Sigmoid colon (tissue), 3 donors: ENCODE measurements around the gene PRUNE2.

ENCODE experiments used
- POLR2A ChIP-seq, 2 donors: fragments of 450-650 bp; IDR thresholded peaks; one replicate each; pipeline ENCODE4 v1.6.1; 2016; ENCODE audit warnings: antibody characterized with exemption in 2 of 2, mild to moderate bottlenecking in 2 of 2, moderate library complexity in 2 of 2
- TF ChIP-seq, protein P1 (sequence below), 4 experiments: fragments of 450-650 bp in 3 of 4; fragments of 200-600 bp in 1 of 4; IDR thresholded peaks; one replicate each; pipeline ENCODE4 v1.5.1; 2016 to 2019; ENCODE audit warnings: antibody characterized with exemption in 4 of 4, mild to moderate bottlenecking in 3 of 4, moderate library complexity in 2 of 4

DNA sequence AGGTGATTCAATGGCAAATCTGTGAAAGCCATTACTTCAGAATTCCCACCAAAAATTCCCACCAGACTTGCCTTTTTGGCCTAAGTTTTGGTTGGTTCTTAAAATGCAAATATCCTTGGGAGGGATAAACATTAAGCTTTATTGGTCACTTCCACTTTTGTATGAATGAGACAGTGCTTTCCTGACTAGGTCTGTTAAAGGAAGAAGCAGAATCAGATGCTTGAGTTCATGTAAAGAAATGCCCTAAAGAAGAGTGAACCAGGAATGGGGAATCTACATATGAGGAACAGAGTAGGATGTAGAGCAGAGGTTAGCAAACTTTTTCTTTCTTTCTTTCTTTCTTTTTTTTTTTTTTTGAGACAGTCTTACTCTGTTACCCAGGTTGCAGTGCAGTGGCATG, 317.6 kb downstream of the PRUNE2 start:
- TF ChIP-seq, protein P1, sequence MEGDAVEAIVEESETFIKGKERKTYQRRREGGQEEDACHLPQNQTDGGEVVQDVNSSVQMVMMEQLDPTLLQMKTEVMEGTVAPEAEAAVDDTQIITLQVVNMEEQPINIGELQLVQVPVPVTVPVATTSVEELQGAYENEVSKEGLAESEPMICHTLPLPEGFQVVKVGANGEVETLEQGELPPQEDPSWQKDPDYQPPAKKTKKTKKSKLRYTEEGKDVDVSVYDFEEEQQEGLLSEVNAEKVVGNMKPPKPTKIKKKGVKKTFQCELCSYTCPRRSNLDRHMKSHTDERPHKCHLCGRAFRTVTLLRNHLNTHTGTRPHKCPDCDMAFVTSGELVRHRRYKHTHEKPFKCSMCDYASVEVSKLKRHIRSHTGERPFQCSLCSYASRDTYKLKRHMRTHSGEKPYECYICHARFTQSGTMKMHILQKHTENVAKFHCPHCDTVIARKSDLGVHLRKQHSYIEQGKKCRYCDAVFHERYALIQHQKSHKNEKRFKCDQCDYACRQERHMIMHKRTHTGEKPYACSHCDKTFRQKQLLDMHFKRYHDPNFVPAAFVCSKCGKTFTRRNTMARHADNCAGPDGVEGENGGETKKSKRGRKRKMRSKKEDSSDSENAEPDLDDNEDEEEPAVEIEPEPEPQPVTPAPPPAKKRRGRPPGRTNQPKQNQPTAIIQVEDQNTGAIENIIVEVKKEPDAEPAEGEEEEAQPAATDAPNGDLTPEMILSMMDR (IDR thresholded peaks at IDR 0.05), result no peak
- TF ChIP-seq POLR2A (IDR thresholded peaks at IDR 0.05), result no peak
